Esophagus muscularis mucosa (tissue), 4 donors: ENCODE measurements around the gene HOXC11. TPM values are rescaled to one million over a fixed set of nuclear protein-coding genes. Genes with fewer than 3 reads are reported as not detected.

ENCODE experiments used
- DNase-seq: peaks from one replicate; pipeline ENCODE4 v3.0.0-alpha.2; 2017; ENCODE audit errors: extremely low spot score
- H3K27ac ChIP-seq, 4 donors: fragments of 200-600 bp; sonication (generic); replicated peaks in 1 of 4; 1 replicate in 3 of 4; 2 replicates in 1 of 4; pipeline ENCODE4 v1.5.1; 2016 to 2019; ENCODE audit warnings: mild to moderate bottlenecking in 1 of 4
- H3K27me3 ChIP-seq, 4 donors: fragments of 200-600 bp; sonication (generic); one replicate each; pipeline versions ENCODE4 v1.5.1 to v1.6.0; 2016 to 2019
- H3K36me3 ChIP-seq, 4 donors: fragments of 200-600 bp; sonication (generic); one replicate each; pipeline ENCODE4 v1.5.1; 2016 to 2019
- H3K4me1 ChIP-seq, 4 donors: fragments of 200-600 bp; sonication (generic); one replicate each; pipeline ENCODE4 v1.5.1; 2016 to 2019
- H3K4me3 ChIP-seq, 4 donors: fragments of 200-600 bp; sonication (generic); 1 replicate in 2 of 4; 2 replicates in 2 of 4; pipeline ENCODE4 v1.5.1; 2016 to 2019; ENCODE audit warnings: mild to moderate bottlenecking in 4 of 4, moderate library complexity in 1 of 4
- H3K9me3 ChIP-seq, 4 donors: fragments of 200-600 bp; sonication (generic); 1 replicate in 3 of 4; 2 replicates in 1 of 4; pipeline ENCODE4 v1.5.1; 2016 to 2019
- EP300 ChIP-seq: sonication (generic); formaldehyde crosslinking; IDR thresholded peaks from one replicate; pipeline ENCODE4 v1.6.1; 2017; ENCODE audit warnings: antibody characterized with exemption
- POLR2A ChIP-seq: fragments of 450-650 bp; IDR thresholded peaks from one replicate; pipeline ENCODE4 v1.6.1; 2017; ENCODE audit warnings: antibody characterized with exemption, moderate library complexity, mild to moderate bottlenecking, low read depth
- POLR2AphosphoS5 ChIP-seq, 2 donors: sonication (generic); formaldehyde crosslinking; IDR thresholded peaks; one replicate each; pipeline ENCODE4 v1.6.1; 2017; ENCODE audit warnings: antibody characterized with exemption in 2 of 2
- WGBS: methylation state at CpG from one replicate; pipeline ENCODE4 v1.1.5; 2018; 5-methylcytosine and 5-hydroxymethylcytosine counted together
- intact Hi-C: fragments of 100-400 bp; cut with DNase I; formaldehyde crosslinking; loops from one replicate; pipeline ENCODE4 v1.15.1; 2023
- total RNA-seq, 4 donors: library from RNA; depleted of rRNA; stranded (reverse); fragments of >200 nt; gene quantifications; one replicate each; pipeline versions ENCODE4 v1.1.0 to v1.2.1, GENCODE V29; 2016
- TF ChIP-seq, protein P1 (sequence below), 3 experiments: fragments of 200-600 bp in 2 of 3; fragments of 450-650 bp in 1 of 3; sonication (generic) in 2 of 3; IDR thresholded peaks; one replicate each; pipeline ENCODE4 v1.5.1; 2017 to 2019; ENCODE audit warnings: antibody characterized with exemption in 3 of 3, mild to moderate bottlenecking in 2 of 3, moderate library complexity in 1 of 3

The HOXC11 gene
- total RNA-seq, 4 donors from 2014 or later = not detected

DNA sequence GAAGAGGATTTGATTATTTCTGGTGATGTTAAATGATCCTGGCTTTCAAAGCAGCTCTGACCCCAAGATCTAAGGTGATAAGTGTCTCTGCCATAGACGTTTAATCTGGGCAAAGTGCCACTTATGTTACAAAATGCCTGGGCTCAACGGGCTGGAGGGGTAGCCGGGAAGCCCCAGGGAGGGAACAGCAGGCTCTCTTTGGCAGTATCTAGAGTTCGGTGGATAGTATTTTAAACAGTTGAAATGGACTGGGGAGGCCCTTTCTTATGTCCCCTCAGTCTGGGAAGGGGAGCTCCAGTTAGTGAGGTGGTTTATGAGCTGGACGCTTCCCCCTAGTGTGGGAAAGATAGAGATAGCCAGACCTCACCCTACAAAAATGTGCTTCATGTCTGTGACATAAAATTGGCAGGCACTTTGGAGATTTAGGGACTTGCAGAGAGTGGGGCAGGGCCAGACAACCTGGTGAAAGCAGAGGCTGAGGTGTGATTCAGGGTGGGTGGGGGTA lies 5.5 kb upstream of the HOXC11 start:
- intact Hi-C loops = no loop called here
- peaks cover 9 to 100% (median 90%) of the 10 kb centered on the region in 4 donors for H3K27me3 ChIP-seq

GRCh38 chr12:53968214-53969127 lies 4.5 kb upstream of the HOXC11 start:
- Histone ChIP-seq H3K4me3 (no peak overlapping the region), H3K36me3 (no peaks in the 10 kb centered on the region), H3K27ac (no peak overlapping the region), H3K27me3 (peaks cover 13 to 100% (median 90%) of the 10 kb centered on the region in 4 donors), H3K4me1 (peaks cover 5 to 30% (median 19%) of the 10 kb centered on the region in 4 donors), H3K9me3 (no peaks in the 10 kb centered on the region)
- intact Hi-C loops = no loop called here
- no peak for DNase-seq
- TF ChIP-seq POLR2AphosphoS5 (IDR thresholded peaks at IDR 0.05) (no peak), POLR2A (no peak), EP300 (no peak)
- TF ChIP-seq, protein P1, sequence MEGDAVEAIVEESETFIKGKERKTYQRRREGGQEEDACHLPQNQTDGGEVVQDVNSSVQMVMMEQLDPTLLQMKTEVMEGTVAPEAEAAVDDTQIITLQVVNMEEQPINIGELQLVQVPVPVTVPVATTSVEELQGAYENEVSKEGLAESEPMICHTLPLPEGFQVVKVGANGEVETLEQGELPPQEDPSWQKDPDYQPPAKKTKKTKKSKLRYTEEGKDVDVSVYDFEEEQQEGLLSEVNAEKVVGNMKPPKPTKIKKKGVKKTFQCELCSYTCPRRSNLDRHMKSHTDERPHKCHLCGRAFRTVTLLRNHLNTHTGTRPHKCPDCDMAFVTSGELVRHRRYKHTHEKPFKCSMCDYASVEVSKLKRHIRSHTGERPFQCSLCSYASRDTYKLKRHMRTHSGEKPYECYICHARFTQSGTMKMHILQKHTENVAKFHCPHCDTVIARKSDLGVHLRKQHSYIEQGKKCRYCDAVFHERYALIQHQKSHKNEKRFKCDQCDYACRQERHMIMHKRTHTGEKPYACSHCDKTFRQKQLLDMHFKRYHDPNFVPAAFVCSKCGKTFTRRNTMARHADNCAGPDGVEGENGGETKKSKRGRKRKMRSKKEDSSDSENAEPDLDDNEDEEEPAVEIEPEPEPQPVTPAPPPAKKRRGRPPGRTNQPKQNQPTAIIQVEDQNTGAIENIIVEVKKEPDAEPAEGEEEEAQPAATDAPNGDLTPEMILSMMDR (IDR thresholded peaks at IDR 0.05) = no peak
- 33% methylated on average over 16 of the region's 24 CpGs for WGBS

More for the DNA sequence above, 5.5 kb upstream of the HOXC11 start:
- H3K36me3 ChIP-seq = no peaks in the 10 kb centered on the region
- H3K4me1 ChIP-seq = peaks cover 0 to 26% (median 13%) of the 10 kb centered on the region in 4 donors
- H3K4me3 ChIP-seq = no peak overlapping the region
- 34% methylated on average over 5 of the region's 5 CpGs for WGBS
- TF ChIP-seq POLR2AphosphoS5 (IDR thresholded peaks at IDR 0.05) (no peak), POLR2A (no peak), EP300 (no peak)
- TF ChIP-seq, protein P1 (IDR thresholded peaks at IDR 0.05) = no peak
- no peaks in the 10 kb centered on the region for H3K9me3 ChIP-seq
- H3K27ac ChIP-seq = no peak overlapping the region
- DNase-seq = no peak

DNA sequence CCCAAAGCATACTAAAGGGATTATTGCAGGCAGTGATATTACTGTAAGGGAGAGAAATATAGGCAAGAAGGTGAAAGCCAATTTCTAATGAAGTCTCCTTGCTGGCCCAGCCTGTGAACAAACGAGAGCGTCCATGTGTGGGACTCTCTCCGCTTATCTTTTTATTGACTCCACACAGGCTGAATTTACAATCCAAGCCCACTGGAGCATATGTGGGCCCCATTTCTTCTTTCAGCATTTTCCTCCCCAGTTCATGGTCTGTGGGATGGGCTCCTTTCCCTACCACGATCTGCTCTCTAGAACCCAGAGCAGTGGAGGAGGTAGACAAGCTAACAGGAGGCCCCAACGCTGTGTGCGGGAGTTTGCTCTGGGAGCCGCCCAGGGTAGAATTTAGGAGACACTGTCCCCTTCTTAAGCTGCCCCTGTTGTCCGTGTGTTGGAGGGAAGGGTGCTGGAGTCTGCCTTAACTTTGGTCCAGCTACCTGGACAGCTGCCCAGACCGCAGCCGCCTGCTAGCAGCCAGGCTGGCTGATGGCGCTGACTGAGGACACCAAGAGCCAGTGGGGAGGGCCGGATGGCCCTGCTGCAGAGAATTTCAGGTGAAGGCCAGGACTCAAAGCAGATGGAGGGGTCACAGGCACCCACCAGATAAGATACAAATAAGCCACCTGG lies 3.2 kb upstream of the HOXC11 start:
- no peak overlapping the region for H3K27ac ChIP-seq
- peaks cover 16 to 38% (median 31%) of the 10 kb centered on the region in 4 donors for H3K4me1 ChIP-seq
- 19% methylated on average over 10 of the region's 12 CpGs for WGBS
- H3K27me3 ChIP-seq = peaks cover 14 to 100% (median 94%) of the 10 kb centered on the region in 4 donors
- no peaks in the 10 kb centered on the region for H3K9me3 ChIP-seq
- no peak for DNase-seq
- H3K4me3 ChIP-seq = no peak overlapping the region
- no peak for TF ChIP-seq EP300
- TF ChIP-seq POLR2A = no peak
- TF ChIP-seq, protein P1 (IDR thresholded peaks at IDR 0.05) = no peak
- TF ChIP-seq POLR2AphosphoS5 (IDR thresholded peaks at IDR 0.05) = no peak
- H3K36me3 ChIP-seq = no peaks in the 10 kb centered on the region
- intact Hi-C loops = no loop called here

GRCh38 chr12:53970451-53970850 lies 2.5 kb upstream of the HOXC11 start:
- Histone ChIP-seq H3K4me1 (peaks cover 23 to 43% (median 38%) of the 10 kb centered on the region in 4 donors), H3K27me3 (peaks cover 16 to 100% (median 95%) of the 10 kb centered on the region in 4 donors), H3K4me3 (no peak overlapping the region), H3K36me3 (no peaks in the 10 kb centered on the region), H3K27ac (no peak overlapping the region), H3K9me3 (no peaks in the 10 kb centered on the region)
- 38% methylated on average over 4 of the region's 4 CpGs for WGBS
- no peak for DNase-seq
- no peak for TF ChIP-seq EP300
- no peak for TF ChIP-seq POLR2AphosphoS5 (IDR thresholded peaks at IDR 0.05)
- TF ChIP-seq, protein P1 (IDR thresholded peaks at IDR 0.05) = no peak
- TF ChIP-seq POLR2A = no peak
- intact Hi-C loops = no loop called here
